ENCODE data around the gene MARCO. TPM values are rescaled to one million over a fixed set of nuclear protein-coding genes. Genes with fewer than 3 reads are reported as not detected.
A peak's percentile ranks its signal among the peaks of the same experiment; 100 is the strongest.

Gene MARCO
- total and polyA plus RNA-seq, 10 donors, result 3.0 to 155 (median 24.3) TPM

DNA sequence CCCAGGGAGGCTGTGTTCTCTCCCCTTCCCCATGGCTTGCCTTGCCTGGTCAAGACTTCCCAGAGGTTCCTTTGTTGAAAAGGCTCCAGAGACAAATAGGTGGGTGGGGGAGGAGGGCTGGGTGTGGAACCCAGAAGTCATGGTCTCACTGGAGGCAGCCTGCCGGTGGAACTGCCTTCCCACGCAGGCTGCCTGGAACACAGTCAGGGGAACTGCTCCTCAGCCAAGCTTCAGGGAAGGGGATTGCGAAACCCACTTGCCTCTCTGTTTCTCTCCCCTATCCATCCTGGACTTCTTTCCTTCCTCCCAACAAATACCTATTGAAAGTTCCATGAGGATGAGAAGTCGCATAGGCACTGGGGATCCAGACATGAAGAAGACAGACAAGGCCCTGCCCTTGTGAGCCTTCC, 31.6 kb downstream of the MARCO start:
- TF ChIP-seq, protein P1, sequence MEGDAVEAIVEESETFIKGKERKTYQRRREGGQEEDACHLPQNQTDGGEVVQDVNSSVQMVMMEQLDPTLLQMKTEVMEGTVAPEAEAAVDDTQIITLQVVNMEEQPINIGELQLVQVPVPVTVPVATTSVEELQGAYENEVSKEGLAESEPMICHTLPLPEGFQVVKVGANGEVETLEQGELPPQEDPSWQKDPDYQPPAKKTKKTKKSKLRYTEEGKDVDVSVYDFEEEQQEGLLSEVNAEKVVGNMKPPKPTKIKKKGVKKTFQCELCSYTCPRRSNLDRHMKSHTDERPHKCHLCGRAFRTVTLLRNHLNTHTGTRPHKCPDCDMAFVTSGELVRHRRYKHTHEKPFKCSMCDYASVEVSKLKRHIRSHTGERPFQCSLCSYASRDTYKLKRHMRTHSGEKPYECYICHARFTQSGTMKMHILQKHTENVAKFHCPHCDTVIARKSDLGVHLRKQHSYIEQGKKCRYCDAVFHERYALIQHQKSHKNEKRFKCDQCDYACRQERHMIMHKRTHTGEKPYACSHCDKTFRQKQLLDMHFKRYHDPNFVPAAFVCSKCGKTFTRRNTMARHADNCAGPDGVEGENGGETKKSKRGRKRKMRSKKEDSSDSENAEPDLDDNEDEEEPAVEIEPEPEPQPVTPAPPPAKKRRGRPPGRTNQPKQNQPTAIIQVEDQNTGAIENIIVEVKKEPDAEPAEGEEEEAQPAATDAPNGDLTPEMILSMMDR (IDR thresholded peaks at IDR 0.05 in 8 of 11, conservative IDR thresholded peaks at IDR 0.05 in 3 of 11), result no peak
- TF ChIP-seq POLR2AphosphoS5 (IDR thresholded peaks at IDR 0.05), result no peak
- no peak for TF ChIP-seq POLR2A (IDR thresholded peaks at IDR 0.05)
- no peaks in the 10 kb centered on the region for H3K36me3 ChIP-seq
- peaks cover 0 to 22% (median 0%) of the 10 kb centered on the region in 6 donors for H3K4me1 ChIP-seq
- no peak for DNase-seq
- no peak overlapping the region for H3K4me3 ChIP-seq
- H3K27me3 ChIP-seq (replicated peaks in 1 of 7), result peaks cover 0 to 53% (median 3%) of the 10 kb centered on the region in 7 donors
- H3K27ac ChIP-seq, result peak overlapping the region in 3 of 8 donors; percentile 8 to 17 (median 9)
- WGBS, 5 donors, result 55 to 91% (median 68%) methylated on average over 4 of the region's 4 CpGs
- intact Hi-C loops (cut with DNase I; ENCODE audit: low total_unique reads), result no loop called here
- peaks cover 0 to 19% (median 0%) of the 10 kb centered on the region in 8 donors for H3K9me3 ChIP-seq

DNA sequence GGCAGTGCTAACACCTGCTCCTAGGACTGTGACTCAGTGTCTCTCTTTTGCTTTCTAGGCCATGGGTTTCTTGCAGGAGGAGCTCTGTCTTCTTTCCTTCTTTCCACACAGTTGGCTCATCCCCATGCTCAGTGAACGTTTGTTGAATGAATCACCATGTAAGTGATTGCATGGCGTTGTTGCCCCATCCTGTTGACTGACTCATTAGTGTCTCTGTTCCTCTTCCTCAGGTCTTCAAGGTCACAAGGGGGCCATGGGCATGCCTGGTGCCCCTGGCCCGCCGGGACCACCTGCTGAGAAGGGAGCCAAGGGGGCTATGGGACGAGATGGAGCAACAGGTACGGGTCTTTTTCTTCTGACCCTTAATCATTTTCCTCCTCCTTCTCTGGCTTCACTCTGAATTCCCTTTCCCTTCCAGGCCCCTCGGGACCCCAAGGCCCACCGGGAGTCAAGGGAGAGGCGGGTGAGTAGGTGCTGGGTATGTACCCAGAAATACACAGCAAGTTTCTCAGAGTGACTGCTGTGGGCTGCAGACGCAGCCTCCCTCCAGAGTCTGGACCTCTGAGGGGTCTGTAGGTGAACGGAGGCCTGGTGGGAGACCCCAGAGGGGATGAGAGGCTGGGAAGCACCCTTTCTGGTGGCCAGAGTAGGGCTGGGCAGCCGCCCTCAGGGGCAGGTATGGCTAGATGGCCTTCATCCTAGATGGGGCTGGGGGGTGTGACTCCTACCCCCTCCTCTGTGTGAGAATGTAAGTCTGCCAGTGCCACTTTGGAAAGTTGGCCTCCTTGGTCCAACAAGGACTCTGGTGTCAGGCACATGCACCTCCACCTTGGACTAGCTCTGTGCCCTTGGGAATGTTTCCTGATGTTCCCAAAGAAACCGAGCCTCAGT, 32.4 kb downstream of the MARCO start:
- peaks cover 0 to 19% (median 0%) of the 10 kb centered on the region in 8 donors for H3K9me3 ChIP-seq
- peaks cover 0 to 14% (median 0%) of the 10 kb centered on the region in 6 donors for H3K4me1 ChIP-seq
- H3K36me3 ChIP-seq, result no peaks in the 10 kb centered on the region
- H3K4me3 ChIP-seq, result no peak overlapping the region
- peak overlapping the region in 2 of 8 donors; percentile 8 to 9 for H3K27ac ChIP-seq
- TF ChIP-seq POLR2A (IDR thresholded peaks at IDR 0.05) (no peak), POLR2AphosphoS5 (IDR thresholded peaks at IDR 0.05) (peak in 1 of 3 donors; percentile 61)
- H3K27me3 ChIP-seq (replicated peaks in 1 of 7), result peaks cover 0 to 49% (median 3%) of the 10 kb centered on the region in 7 donors
- no peak for DNase-seq
- intact Hi-C loops (cut with DNase I; ENCODE audit: low total_unique reads), result no loop called here
- 61 to 81% (median 72%) methylated on average over 13 of the region's 13 CpGs for WGBS, 5 donors

DNA sequence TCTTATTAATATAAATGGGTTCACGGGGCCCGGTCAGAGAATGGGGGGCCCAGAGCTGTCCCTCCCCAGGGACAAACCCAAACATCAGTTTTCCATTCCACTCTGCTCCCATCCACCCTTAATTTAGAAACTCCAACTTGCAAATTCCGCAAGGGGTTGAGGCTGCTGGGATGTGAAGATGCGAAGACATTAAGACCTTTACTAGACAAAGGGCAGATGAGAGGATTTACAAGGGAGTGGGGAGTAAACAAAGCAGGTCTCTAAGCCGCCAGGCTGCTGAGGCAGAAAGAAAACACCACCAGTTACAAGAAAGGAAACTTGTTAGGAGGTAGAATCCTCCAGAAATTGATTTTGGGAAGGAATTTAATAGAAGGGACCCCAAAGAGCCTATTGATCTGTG, 33.1 kb downstream of the MARCO start:
- H3K4me1 ChIP-seq, result peaks cover 0 to 7% (median 0%) of the 10 kb centered on the region in 6 donors
- no peak for DNase-seq
- TF ChIP-seq POLR2A (IDR thresholded peaks at IDR 0.05) (no peak), POLR2AphosphoS5 (IDR thresholded peaks at IDR 0.05) (no peak)
- TF ChIP-seq, protein P1 (IDR thresholded peaks at IDR 0.05 in 8 of 11, conservative IDR thresholded peaks at IDR 0.05 in 3 of 11), result no peak
- peaks cover 0 to 19% (median 0%) of the 10 kb centered on the region in 8 donors for H3K9me3 ChIP-seq
- H3K27me3 ChIP-seq (replicated peaks in 1 of 7), result peaks cover 0 to 54% (median 3%) of the 10 kb centered on the region in 7 donors
- no peaks in the 10 kb centered on the region for H3K36me3 ChIP-seq
- WGBS, 5 donors, result 67 to 71% (median 69%) methylated on average over 5 of the region's 5 CpGs
- intact Hi-C loops (cut with DNase I; ENCODE audit: low total_unique reads), result no loop called here
- no peak overlapping the region for H3K4me3 ChIP-seq
- H3K27ac ChIP-seq, result no peak overlapping the region

DNA sequence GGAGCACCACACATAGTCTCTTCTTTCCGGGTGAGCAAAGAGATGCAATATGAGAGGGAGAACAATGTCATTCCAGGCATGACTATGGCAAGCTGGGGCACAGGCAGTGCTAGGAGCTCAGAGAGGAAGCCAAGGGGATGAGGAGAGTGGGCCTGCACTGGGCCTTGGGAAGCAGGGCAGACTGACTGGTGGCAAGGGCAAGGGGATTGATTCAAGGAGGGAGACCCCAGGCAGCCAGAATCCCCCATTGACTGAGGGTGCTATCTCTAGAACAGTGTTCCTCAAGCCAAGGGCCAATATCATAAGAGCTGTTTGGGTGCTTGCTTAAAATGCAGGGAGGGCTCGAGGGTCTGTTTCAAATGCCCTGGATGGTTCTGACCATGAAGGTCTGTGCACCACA, 36.1 kb downstream of the MARCO start:
- peaks cover 0 to 19% (median 0%) of the 10 kb centered on the region in 8 donors for H3K9me3 ChIP-seq
- intact Hi-C loops (cut with DNase I; ENCODE audit: low total_unique reads), result no loop called here
- H3K27me3 ChIP-seq (replicated peaks in 1 of 7), result peaks cover 0 to 48% (median 3%) of the 10 kb centered on the region in 7 donors
- TF ChIP-seq POLR2AphosphoS5 (IDR thresholded peaks at IDR 0.05) (no peak), POLR2A (IDR thresholded peaks at IDR 0.05) (no peak)
- TF ChIP-seq, protein P1 (IDR thresholded peaks at IDR 0.05 in 8 of 11, conservative IDR thresholded peaks at IDR 0.05 in 3 of 11), result no peak
- no peak for DNase-seq
- H3K27ac ChIP-seq, result no peak overlapping the region
- 67 to 89% (median 85%) methylated on average over 2 of the region's 2 CpGs for WGBS, 5 donors
- peaks cover 0 to 6% (median 0%) of the 10 kb centered on the region in 6 donors for H3K4me1 ChIP-seq
- H3K36me3 ChIP-seq, result no peaks in the 10 kb centered on the region
- H3K4me3 ChIP-seq, result no peak overlapping the region

All from spleen (tissue), 11 donors.